Measurements from ENCODE around the gene OXER1. TPM values are rescaled to one million over a fixed set of nuclear protein-coding genes. Genes with fewer than 3 reads are reported as not detected.
"Not testable (repeated sequence)": the region's sequence is repeated elsewhere in the genome, so short reads cannot be mapped to it uniquely, and the experiment has no call there.

OXER1 gene
- total RNA-seq, 1 donor from 2014 or later: 0.43 TPM

GRCh38 chr2:42756150-42756775 lies 7.7 kb downstream of the OXER1 start:
- intact Hi-C loops (cut with DNase I): no loop called here
- no peak for DNase-seq (ENCODE audit: missing footprints)
- no peak for ATAC-seq

DNA sequence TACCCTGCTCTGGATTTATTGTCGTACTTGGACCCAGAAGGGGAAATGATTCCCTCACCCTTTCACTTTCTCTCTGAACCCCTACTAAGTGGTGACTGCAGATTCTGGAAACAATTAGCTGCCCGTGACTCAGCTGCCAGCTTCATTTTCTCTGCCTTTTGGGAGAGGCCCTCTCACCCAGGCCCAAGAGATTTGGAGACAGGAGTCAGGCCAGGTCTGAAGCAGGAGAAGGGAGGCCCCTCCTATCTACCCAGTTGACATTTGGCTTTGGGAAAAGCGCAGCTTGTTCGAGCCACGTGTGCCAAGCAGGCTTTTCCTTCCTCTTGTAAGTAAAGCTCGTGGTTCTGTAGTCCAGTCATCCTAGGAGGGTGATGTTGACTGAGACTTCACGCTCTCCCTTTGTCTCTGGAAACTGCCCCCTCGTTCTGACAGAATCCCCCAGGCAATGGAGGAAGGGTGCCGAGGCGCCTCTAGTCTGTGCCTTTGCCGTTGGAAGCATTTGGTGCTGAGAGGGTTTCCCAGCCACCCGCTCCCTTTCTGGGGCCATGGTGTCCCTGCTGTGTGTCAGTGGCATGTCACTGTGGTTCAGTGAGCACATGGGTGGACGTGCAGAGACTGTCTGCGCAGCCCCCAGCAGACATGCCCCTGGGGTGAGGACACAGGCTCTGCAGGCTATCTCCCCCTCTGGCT lies 8.6 kb downstream of the OXER1 start:
- intact Hi-C loops (cut with DNase I): no loop called here
- no peak for ATAC-seq
- no peak for DNase-seq (ENCODE audit: missing footprints)

DNA sequence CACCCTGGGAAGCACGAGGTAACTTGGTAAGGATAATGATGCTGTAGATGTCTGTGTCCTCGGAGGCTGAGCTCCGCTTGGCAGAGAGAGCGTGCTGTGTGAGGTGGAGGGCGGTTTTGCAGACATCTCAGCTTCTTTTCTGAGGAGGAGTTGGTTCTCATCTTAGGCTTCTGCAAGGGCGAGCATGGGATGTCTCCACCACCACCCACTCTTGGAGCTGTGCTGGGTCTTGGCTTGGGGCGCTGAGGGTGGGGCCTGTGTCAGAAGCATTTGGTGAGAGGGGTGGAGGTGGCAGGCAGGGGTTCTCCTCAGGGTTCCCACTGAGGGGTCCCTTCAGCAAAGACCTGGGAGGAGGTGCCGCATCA lies 9.2 kb downstream of the OXER1 start:
- DNase-seq (ENCODE audit: missing footprints) (no peak), ATAC-seq (no peak)
- intact Hi-C loops (cut with DNase I): no loop called here

DNA sequence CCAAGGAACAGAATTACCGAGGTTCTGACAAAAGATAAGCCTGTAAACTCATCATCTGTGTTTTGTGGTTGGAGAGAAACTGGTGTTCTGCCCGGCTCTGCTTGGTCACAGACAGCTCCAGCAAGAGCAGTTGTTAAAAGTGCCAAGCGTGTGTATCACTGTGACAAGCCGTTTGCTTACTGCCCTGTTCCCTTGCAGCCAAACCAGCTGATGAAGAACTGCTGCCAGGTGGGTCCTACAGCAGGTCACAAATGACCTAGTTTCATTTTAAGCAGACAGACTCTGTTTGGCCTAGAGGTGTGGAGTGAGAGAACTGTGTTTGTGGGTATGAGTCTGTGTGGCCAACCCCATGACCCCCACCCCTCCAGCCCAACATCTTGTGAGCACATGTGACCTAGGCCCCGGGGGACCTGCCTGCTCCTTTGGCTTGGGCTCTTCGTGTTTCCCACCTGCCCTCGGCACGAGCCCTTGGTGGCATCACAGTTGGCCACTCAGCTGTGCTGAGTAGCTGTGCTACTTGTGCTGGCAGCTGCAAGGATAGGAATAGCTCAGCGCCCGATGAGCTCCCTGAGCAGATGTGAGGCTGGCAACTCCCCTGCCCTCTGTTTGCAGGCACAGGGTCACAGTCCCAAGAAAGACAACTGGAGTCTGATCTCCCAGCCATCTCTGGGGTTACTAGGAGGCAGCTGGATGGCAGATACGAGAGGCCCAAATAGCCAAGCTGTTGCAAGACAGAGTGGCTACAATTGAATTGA lies 9.7 kb downstream of the OXER1 start:
- intact Hi-C loops (cut with DNase I): no loop called here
- DNase-seq (ENCODE audit: missing footprints) (no peak), ATAC-seq (peak; percentile 59)

DNA sequence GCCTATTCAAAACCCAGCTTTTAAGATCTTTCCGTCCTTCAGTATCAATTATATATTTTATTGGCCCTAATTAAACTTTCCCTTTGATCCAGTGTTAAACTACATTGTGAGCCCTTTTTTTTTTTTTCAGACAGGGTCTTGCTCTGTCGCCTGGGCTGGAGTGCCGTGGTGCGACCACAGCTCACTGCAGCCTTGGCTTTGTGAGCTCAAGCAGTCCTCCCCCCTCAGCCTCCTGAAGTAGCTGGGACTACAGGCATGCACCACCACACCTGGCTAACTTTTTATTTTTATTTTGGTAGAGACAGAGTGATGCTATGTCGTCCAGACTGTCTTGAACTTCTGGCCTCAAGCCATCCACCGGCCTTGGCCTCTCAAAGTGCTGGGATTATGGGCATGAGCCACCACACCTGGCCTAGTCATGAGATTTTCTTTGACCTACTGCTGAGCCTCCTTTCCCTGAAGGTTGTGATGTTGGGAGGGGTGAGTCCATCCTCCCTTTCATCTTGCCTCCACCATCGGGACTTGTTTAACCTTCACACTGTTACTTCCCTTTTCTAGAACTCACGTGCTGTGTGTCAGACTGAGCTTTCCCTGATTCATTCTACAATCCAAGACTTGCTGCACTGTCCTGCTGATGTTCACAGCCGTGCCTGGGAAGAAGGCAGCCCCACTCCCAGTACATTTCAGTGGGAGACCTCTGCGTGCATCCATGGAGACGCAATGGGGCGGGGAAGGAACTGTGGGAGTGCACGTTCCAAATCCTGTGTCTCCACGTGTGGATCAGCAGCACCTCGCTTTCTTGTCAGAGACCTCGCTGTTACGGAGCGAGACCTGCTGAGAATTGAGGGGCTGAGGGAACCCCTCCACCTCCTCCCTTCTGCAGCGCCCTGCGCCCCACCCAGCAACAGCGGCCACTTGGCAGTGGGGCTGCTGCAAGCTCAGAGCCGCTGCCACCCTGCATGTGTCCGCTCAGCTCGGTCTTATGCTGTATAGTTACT lies 10.8 kb downstream of the OXER1 start:
- intact Hi-C loops (cut with DNase I): no loop called here
- no peak for ATAC-seq
- no peak for DNase-seq (ENCODE audit: missing footprints)

DNA sequence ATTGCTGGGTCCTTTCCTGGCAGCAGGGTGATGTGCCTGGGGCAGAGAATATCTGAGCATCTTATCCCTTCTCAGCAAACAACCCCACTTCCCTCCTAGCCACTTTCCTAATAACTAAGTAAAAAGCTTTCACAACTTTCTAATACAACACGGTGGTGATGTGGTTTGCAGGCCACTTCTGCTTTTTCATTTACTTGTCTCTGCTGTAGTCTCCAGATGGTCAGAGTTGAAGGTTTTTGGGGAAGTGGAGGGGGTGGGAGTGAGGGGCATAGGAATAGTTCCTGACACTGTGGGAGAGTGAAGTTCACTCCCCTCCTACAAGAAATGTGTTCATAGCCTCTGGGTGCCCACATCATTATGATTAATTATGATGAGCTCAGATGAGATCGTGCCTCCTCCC lies 11.6 kb downstream of the OXER1 start:
- no peak for DNase-seq (ENCODE audit: missing footprints)
- ATAC-seq: peak; percentile 59
- intact Hi-C loops (cut with DNase I): no loop called here

DNA sequence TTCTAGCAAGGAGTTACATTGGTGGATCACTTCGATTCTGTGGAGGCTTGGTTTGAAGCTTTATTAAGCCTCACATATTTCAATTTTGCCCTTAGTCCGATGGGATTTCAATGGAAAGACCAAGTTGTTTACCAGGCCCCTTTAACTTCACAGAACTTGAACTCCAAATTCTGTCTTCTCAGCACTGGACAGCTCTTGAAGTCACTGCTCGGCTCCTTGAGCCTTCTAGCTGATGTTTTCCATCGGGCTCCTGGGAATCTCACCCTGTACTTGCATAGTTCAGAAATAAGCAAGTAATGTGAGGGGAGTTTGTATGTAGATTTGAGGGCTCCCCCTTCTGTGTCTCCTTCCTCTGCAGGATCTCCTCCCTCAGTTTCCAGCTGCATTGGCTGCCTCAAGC lies 15.1 kb downstream of the OXER1 start:
- ATAC-seq (no peak), DNase-seq (ENCODE audit: missing footprints) (no peak)
- intact Hi-C loops (cut with DNase I): no loop called here

DNA sequence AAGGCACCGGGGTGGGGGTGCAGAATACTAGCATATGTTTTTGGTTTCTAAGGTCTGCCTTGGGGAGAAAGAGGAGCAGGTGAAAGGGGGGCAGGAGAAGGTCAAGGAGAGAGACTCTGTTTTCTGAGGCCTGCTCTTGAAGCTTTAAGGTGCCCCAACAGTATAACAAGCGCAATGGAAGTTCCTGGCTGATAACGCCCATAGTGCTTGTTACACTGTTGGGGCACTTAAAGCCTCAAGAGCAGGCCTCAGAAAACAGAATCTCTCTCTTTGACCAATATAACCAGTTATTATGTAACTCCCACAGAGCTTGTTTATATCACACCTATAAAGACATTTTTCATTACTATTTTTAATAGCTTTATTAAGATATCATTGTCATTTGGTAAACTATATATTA lies 16.5 kb downstream of the OXER1 start:
- no peak for DNase-seq (ENCODE audit: missing footprints)
- intact Hi-C loops (cut with DNase I): no loop called here
- ATAC-seq: no peak

- no peak for DNase-seq (ENCODE audit: missing footprints)
- no peak for ATAC-seq
- intact Hi-C loops (cut with DNase I): no loop called here
These were observed 19.3 kb downstream of the OXER1 start for GRCh38 chr2:42744545-42745082.

- intact Hi-C loops (cut with DNase I): no loop called here
- ATAC-seq (no peak), DNase-seq (ENCODE audit: missing footprints) (no peak)
These were observed 20.3 kb downstream of the OXER1 start for GRCh38 chr2:42743659-42743990.

DNA sequence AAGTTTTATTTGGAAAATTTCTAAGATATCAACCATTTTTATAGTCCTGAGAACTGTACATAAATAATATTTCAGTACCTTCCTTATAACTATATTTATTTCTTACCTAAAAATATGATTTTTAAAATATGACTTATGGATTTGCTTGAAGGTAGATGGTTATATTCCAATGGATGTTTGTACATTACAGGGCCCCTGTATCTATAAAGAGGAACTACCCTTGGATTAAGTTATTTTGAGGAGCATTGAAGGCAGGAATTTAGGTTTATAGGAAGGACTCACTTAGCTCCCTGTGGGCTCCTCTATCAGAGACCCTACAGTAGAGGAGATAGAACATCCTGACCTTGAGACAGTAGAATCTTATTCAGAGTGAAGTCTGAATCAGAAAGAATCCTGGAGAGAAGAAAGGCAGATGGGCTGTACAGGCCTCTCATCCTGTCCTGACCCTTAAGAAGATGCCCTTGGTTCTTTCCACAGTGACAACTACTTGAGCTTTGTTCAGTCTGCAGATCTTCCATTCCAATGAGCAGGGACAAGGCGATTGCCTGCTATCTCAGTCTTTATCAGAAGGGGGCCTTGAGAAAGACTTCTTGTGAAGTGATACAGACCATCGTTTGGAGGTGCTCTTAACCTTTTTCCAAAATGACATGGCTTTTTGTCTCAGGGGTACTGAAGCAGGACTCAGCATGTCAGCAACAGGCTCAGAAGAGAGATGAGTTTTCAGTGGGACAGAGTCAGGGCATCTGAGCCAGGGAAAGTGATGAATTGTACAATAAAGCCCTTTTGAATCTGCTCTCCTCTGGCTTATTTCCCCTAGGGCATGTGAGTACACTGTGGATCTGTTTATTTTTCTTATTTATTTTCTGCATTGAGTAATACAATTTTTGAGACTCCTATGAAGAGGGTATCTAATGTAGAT lies 20.9 kb downstream of the OXER1 start:
- DNase-seq (ENCODE audit: missing footprints): no peak
- intact Hi-C loops (cut with DNase I): no loop called here
- ATAC-seq: no peak

DNA sequence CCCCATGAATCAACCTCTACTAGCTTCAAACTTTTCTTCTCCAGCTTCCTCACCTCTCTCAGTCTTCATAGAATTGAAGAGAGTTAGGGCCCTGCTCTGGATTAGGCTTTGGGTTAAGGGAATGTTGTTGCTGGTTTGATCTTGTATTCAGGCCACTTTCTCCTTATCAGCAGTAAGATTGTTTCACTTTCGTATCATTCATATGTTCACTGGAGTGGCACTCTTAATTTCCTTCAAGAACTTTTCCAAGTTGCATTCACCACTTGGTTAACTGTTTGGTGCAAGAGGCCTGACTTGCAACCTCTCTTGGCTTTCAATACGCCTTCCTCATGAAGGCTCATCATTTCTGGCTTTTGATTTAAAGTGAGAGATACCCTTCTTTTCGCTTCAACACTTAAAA lies 22.8 kb downstream of the OXER1 start:
- intact Hi-C loops (cut with DNase I): no loop called here
- no peak for DNase-seq (ENCODE audit: missing footprints)
- ATAC-seq: no peak

DNA sequence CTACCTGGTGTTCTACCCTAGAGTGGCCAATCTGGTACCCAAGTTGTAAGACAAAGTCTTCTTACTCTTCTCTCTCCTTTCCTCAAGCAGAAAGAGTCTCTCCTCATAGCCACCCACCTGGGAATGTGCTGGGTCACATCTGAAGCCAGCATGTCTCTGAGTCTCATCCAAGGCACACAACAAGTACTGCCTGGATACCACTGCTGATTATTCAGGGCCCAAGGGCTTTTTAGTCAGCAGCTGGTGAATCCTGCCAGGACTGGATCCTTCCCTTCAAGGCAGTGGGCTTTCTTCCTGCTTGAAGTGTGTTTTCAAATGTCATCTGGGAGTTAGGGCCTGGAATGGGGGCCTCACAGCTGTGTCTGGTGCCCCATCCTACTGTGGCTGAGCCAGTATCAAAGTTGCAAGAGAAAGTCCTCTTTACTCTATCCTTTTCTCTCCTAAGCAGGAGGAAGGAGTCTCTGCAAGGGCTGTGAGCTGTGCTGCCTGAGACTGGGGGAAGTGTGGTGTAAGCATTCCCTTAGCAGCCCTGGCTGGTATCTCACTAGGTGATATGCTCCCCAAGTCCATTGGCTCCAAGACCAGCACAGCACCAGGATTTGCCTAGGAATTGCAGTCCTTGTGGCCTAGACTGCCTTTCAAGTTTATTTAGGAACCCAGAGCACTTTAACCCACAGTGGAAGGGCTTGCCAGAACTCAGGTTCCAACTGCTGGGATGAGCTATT lies 27.2 kb downstream of the OXER1 start:
- intact Hi-C loops (cut with DNase I): no loop called here
- ATAC-seq: no peak
- DNase-seq (ENCODE audit: missing footprints): no peak

- no peak for DNase-seq (ENCODE audit: missing footprints)
- intact Hi-C loops (cut with DNase I): no loop called here
- ATAC-seq: no peak
These were observed 30.1 kb downstream of the OXER1 start for GRCh38 chr2:42733852-42734251.

DNA sequence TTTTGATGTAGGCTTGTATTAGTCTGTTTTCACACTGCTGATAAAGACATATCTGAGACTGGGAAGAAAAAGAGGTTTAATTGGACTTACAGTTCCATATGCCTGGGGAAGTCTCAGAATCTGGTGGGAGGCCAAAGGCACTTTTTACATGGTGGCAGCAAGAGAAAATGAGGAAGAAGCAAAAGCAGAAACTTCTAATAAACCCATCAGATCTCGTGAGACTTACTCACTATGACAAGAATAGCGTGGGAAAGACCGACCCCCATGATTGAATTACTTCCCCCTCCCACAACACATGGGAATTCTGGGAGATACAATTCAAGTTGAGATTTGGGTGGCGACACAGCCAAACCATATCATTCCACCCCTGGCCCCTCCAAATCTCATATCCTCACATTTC lies 32.6 kb downstream of the OXER1 start:
- DNase-seq (ENCODE audit: missing footprints); ATAC-seq; intact Hi-C loops (cut with DNase I): not testable (repeated sequence)

DNA sequence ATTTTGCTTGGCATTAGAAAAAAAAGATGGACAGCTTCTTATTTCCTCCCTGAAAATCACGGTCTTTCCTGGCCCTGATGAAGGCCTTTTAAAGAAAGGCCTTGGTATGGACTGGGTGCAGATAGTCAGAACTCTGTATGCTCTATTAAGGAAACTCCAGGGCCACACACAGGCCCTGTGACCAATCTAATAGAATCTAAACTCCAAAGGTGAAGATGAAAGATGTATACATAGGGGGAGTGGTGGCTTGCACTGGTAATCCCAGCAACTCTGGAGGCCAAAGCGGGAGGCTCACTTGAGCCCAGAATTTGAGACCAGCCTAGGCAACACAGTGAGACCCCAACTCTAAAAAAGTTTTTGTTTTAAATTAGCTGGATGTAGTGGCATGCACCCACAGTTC lies 37.3 kb downstream of the OXER1 start:
- DNase-seq (ENCODE audit: missing footprints) (no peak), ATAC-seq (no peak)
- intact Hi-C loops (cut with DNase I): no loop called here

DNA sequence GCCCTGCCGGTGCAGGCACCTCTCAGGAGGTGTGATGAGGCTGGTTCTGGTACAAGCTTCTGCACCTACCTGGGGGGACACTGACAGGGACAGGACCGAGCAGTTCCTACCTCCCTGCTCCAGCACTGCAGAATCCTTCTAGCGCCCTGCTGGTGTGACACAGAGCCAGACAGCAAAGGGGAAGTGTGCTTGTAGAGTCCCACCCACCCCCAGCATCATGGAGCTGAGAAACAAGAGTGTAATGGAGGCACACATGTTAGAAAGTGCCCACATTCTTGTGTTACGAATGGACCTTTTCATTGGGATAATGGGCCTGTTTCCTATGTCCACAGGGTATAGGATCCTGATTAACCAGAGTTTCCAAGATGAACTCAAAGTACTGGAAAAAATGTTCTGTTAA lies 38.3 kb downstream of the OXER1 start:
- intact Hi-C loops (cut with DNase I): no loop called here
- DNase-seq (ENCODE audit: missing footprints): no peak
- no peak for ATAC-seq

Measured in Right ventricle myocardium inferior (tissue), 1 donor.